ENCODE data around the gene PLA2G4B. TPM values are rescaled to one million over a fixed set of nuclear protein-coding genes. Genes with fewer than 3 reads are reported as not detected.

The PLA2G4B gene
- total and polyA plus RNA-seq, 2 of the 8 experiments (the other 6 are each of a cell fraction or from before 2014, with no cell fraction given): 4.2 to 9.2 TPM

DNA sequence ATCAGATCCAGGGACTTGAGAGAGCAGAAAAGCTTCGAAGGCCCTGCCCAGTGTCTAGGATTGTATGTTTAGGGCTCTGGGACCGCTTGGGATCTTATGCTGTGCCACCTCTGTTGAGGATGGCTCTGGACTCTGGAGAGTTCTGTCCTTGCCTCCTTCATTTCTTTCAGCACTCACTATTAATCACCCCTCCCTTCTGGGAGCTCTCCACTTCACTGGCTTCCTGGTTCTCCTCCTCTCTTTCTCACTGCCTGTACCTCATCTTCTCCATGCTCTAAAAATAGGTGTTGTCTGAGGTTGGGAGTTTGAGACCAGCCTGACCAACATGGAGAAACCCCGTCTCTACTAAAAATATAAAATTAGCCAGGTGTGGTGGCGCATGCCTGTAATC is 47.1 kb upstream of the PLA2G4B start:
- FAIRE-seq (no peak), DNase-seq (ENCODE audit: low read depth in 1 of 2, low spot score in 2 of 2) (peak in 1 of 2 experiments; percentile 39)
- Histone ChIP-seq H3K4me2 (ENCODE audit: insufficient read depth in 1 of 2, low read depth in 2 of 2, low read length in 2 of 2) (no peak overlapping the region; a peak in 1 of 4 replicates), H3K9me3 (ENCODE audit: insufficient read depth in 2 of 2, low read depth in 1 of 2, low read length in 1 of 2) (no peaks in the 10 kb centered on the region), H2BK5ac (ENCODE audit: low read depth, low read length) (0 out of 2 replicates have a peak overlapping the region, but pooled peaks have one; percentile 7), H4K20me1 (replicated peaks in 1 of 2; ENCODE audit: control insufficient read depth in 1 of 2, insufficient read depth in 2 of 2, low read length in 2 of 2) (no peaks in the 10 kb centered on the region), H3K79me1 (ENCODE audit: low read depth, low read length) (no peaks in the 10 kb centered on the region), H2AFZ (ENCODE audit: low read length) (no peak overlapping the region), H2BK120ac (replicated peaks; ENCODE audit: low read depth, low read length) (no peak overlapping the region), H3K23me2 (ENCODE audit: low read depth, low read length) (no peaks in the 10 kb centered on the region), H2BK15ac (ENCODE audit: low read length) (peak overlapping the region; percentile 36; the same call in 1 of the 2 replicates), H4K5ac (ENCODE audit: insufficient read length, low read depth, low read length) (no peak overlapping the region), H2BK20ac (ENCODE audit: low read length) (no peak overlapping the region), H3K23ac (ENCODE audit: insufficient read length) (no peak overlapping the region), H3K36me3 (ENCODE audit: control insufficient read depth in 2 of 4, insufficient read depth in 4 of 4, low read length in 3 of 4) (no peaks in the 10 kb centered on the region), H3K4me3 (ENCODE audit: extremely low read depth in 1 of 4, insufficient read depth in 2 of 4, low read depth in 3 of 4, low read length in 4 of 4) (no peak overlapping the region), H3K14ac (ENCODE audit: insufficient read length) (no peak overlapping the region), H3K9ac (replicated peaks in 1 of 4; ENCODE audit: extremely low read depth in 1 of 4, low read depth in 3 of 4, low read length in 3 of 4) (no peak overlapping the region), H3K79me2 (ENCODE audit: control insufficient read depth in 1 of 2, insufficient read depth in 2 of 2, low read length in 2 of 2) (no peaks in the 10 kb centered on the region; a peak in 1 of 4 replicates), H2AK5ac (ENCODE audit: low read depth, low read length) (peak overlapping the region; percentile 66), H3K27me3 (replicated peaks in 1 of 4; ENCODE audit: control insufficient read depth in 3 of 4, extremely low read depth in 1 of 4, insufficient read depth in 3 of 4, low read length in 3 of 4) (no peaks in the 10 kb centered on the region), H3K4me1 (replicated peaks in 1 of 4; ENCODE audit: control insufficient read depth in 3 of 4, insufficient read depth in 4 of 4, low read length in 3 of 4) (peaks cover 6 to 19% (median 13%) of the 10 kb centered on the region in 4 experiments; a peak in 6 of 7 replicates), H4K8ac (ENCODE audit: extremely low read depth, insufficient read depth, low read length) (no peak overlapping the region), H4K91ac (replicated peaks; ENCODE audit: insufficient read length, low read length) (no peak overlapping the region), H2BK12ac (ENCODE audit: low read depth, low read length) (no peak overlapping the region), H3K4ac (replicated peaks; ENCODE audit: insufficient read length, low read depth, low read length) (no peak overlapping the region), H3K56ac (replicated peaks; ENCODE audit: insufficient read length, low read depth, low read length) (no peak overlapping the region), H3K27ac (ENCODE audit: low read depth, low read length) (no peak overlapping the region), H3K18ac (ENCODE audit: extremely low read depth, low read length) (0 out of 2 replicates have a peak overlapping the region, but pooled peaks have one; percentile 2)
- CTCF ChIA-PET (ENCODE audit: partially characterized antibody): interaction anchor here (0.7 to 6.1 kb wide), 7 partner anchors 14 to 26 kb away, joined by 3 to 60 read pairs (median 4); partner anchors contain the start of gene MAPKBP1
- WGBS, 2 experiments (ENCODE audit: extremely low coverage in 1 of 2, insufficient coverage in 1 of 2, insufficient read length in 1 of 2, insufficient replicate concordance in 2 of 2, low coverage in 1 of 2, low lambda C conversion rate in 2 of 2, missing lambda C conversion rate in 1 of 2): 91% methylated on average over 4 of the region's 4 CpGs; no CpG with 5 or more reads in 1 of the 2 experiments
- POLR2A ChIA-PET (ENCODE audit: partially characterized antibody): interaction anchor here (0.8 to 5.1 kb wide), 2 partner anchors 10 to 17 kb away, joined by 3 to 24 read pairs; partner anchors contain the start of gene MAPKBP1
- TF ChIP-seq KDM4A (IDR thresholded peaks at IDR 0.05; ENCODE audit: low read depth, low read length, severe bottlenecking) (no peak), HDAC2 (IDR thresholded peaks at IDR 0.05; ENCODE audit: borderline replicate concordance in 1 of 2, low read depth in 2 of 2, low read length in 2 of 2) (no peak), SP4 (IDR thresholded peaks at IDR 0.05; ENCODE audit: low read length) (no peak), CTBP2 (IDR thresholded peaks at IDR 0.05; ENCODE audit: borderline replicate concordance, insufficient read depth, insufficient read length, low read length) (no peak)
